ENCODE data around the gene HSPB8.

The HSPB8 gene

DNA sequence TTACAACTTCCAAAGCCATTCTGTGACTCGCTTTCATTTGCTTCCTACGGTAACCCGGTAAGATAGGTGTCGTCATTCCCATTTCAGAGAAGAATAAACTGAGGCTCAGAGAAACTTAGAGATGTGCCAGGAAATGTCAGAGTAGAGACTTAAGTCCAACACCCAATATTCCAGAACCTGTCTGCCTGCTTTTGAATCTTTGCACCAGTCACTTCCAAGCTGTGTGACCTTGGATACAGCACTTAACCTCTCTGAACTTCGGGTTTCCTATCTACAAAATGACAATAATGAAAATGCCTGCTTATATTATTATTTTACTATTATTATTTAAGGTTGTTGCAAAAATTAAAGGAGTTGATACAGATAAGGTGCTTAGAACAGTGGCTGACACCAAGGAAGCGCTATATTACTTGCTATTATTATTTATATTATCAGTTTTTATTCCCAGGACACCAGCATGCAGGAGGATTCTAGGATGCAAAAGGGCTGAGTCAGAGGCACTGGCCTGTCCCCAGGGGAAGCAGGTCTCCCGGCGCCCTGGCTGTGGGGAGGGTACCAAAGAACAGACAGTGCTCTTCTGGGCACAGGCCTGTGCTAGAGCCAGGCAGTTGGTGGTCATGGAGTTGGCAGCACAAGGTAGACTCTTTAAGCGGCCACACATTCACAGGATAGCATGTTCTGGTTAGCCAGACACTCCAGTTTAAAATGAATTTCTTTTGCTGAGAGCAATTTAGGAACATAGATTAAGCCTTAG is 5.4 kb downstream of the HSPB8 start:
- ChIA-PET CTCF (no interaction called here), POLR2A (no interaction called here)
- no peak for DNase-seq (ENCODE audit: extremely low spot score)
- TF ChIP-seq, protein P1, sequence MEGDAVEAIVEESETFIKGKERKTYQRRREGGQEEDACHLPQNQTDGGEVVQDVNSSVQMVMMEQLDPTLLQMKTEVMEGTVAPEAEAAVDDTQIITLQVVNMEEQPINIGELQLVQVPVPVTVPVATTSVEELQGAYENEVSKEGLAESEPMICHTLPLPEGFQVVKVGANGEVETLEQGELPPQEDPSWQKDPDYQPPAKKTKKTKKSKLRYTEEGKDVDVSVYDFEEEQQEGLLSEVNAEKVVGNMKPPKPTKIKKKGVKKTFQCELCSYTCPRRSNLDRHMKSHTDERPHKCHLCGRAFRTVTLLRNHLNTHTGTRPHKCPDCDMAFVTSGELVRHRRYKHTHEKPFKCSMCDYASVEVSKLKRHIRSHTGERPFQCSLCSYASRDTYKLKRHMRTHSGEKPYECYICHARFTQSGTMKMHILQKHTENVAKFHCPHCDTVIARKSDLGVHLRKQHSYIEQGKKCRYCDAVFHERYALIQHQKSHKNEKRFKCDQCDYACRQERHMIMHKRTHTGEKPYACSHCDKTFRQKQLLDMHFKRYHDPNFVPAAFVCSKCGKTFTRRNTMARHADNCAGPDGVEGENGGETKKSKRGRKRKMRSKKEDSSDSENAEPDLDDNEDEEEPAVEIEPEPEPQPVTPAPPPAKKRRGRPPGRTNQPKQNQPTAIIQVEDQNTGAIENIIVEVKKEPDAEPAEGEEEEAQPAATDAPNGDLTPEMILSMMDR (IDR thresholded peaks at IDR 0.05; ENCODE audit: control extremely low read depth, extremely low read depth, low read depth, missing control alignments): no peak

DNA sequence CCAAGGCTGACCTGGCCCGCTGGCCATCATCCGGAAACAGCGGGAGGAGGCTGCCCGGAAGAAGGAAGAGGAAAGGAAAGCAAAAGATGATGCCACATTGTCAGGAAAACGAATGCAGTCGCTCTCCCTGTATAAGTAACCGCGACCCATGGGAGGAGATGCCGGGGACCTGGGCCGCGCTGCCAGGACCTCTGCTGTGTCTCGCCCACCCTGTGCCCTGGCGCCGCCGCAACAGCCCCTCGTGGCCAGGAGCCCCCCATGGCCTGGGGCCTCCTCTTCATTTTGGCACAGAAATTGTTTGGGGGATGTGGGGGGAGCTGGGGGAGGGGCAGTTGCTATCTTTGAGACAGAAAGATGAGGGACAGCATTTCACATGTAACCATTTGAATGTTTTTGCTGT is 16.5 kb downstream of the HSPB8 start:
- TF ChIP-seq, protein P1 (IDR thresholded peaks at IDR 0.05; ENCODE audit: control extremely low read depth, extremely low read depth, low read depth, missing control alignments): no peak
- CTCF ChIA-PET: no interaction called here

GRCh38 chr12:119198440-119198839 is 19.7 kb downstream of the HSPB8 start:
- TF ChIP-seq, protein P1 (IDR thresholded peaks at IDR 0.05; ENCODE audit: control extremely low read depth, extremely low read depth, low read depth, missing control alignments): no peak
- CTCF ChIA-PET: no interaction called here
- POLR2A ChIA-PET: no interaction called here
- no peak for DNase-seq (ENCODE audit: extremely low spot score)

More for the DNA sequence above, 16.5 kb downstream of the HSPB8 start:
- DNase-seq (ENCODE audit: extremely low spot score): no peak
- POLR2A ChIA-PET: no interaction called here

DNA sequence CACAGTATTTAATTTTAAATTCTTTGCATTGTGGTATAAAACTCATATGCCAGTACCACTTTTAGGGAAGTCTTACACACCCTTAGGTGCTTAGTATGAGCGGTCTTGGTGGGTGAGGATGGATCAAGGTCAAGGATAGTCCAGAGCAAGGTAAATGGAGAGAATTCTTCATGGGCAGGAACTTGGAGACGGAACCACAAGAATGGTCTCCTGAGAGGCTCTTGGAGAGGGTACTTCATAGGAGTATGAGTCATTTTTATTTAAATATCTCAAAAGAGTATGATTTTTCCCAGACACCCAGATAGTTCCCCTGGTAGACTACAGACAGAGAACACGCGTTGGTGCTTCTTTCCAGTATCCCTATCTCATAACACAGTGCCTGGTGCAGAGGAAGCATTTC is 21.9 kb downstream of the HSPB8 start:
- CTCF ChIA-PET: no interaction called here
- no peak for DNase-seq (ENCODE audit: extremely low spot score)
- TF ChIP-seq, protein P1 (IDR thresholded peaks at IDR 0.05; ENCODE audit: control extremely low read depth, extremely low read depth, low read depth, missing control alignments): no peak
- POLR2A ChIA-PET: no interaction called here

- TF ChIP-seq, protein P1 (IDR thresholded peaks at IDR 0.05; ENCODE audit: control extremely low read depth, extremely low read depth, low read depth, missing control alignments): no peak
- no peak for DNase-seq (ENCODE audit: extremely low spot score)
- CTCF ChIA-PET: no interaction called here
- POLR2A ChIA-PET: no interaction called here
Observed at GRCh38 chr12:119201789-119202543, 23.2 kb downstream of the HSPB8 start.

GRCh38 chr12:119202544-119202943 is 23.8 kb downstream of the HSPB8 start:
- ChIA-PET CTCF (no interaction called here), POLR2A (no interaction called here)
- no peak for DNase-seq (ENCODE audit: extremely low spot score)
- TF ChIP-seq, protein P1 (IDR thresholded peaks at IDR 0.05; ENCODE audit: control extremely low read depth, extremely low read depth, low read depth, missing control alignments): no peak
